Hepatocyte (in vitro differentiated cells): ENCODE data around the gene LDLRAD4.

Experiments used
- CTCF ChIP-seq: fragments of 200-600 bp; sonication (generic); IDR thresholded peaks from 2 replicates; pipeline ENCODE4 v1.5.1; 2016; ENCODE audit warnings: antibody characterized with exemption, mild to moderate bottlenecking; ENCODE audit not compliant: poor library complexity
- EZH2 ChIP-seq: fragments of 200-600 bp; sonication (generic); IDR thresholded peaks from 2 replicates; pipeline ENCODE4 v1.6.1; 2016; ENCODE audit warnings: antibody characterized with exemption, mild to moderate bottlenecking, borderline replicate concordance
- EZH2phosphoT487 ChIP-seq: fragments of 200-600 bp; sonication (generic); IDR thresholded peaks from one replicate; pipeline ENCODE4 v1.6.1; 2018; ENCODE audit warnings: antibody characterized with exemption, mild to moderate bottlenecking, low read depth, moderate library complexity; ENCODE audit not compliant: unreplicated experiment, severe bottlenecking

- TF ChIP-seq CTCF (no peak), EZH2phosphoT487 (no peak), EZH2 (no peak)
Measured at GRCh38 chr18:13434854-13435253, 216.3 kb downstream of the LDLRAD4 start.
